DOHH2 (cell line): ENCODE measurements around the gene POSTN.

Experiments
- CTCF ChIP-seq: fragments of 200-600 bp; sonication (generic); IDR thresholded peaks from one replicate; pipeline ENCODE4 v1.5.1; 2014; ENCODE audit warnings: antibody characterized with exemption, mild to moderate bottlenecking, low read depth, low read length; ENCODE audit not compliant: poor library complexity, severe bottlenecking
- EZH2phosphoT487 ChIP-seq: fragments of 200-600 bp; sonication (generic); IDR thresholded peaks from 2 replicates; pipeline ENCODE4 v1.6.1; 2017; ENCODE audit warnings: borderline replicate concordance, mild to moderate bottlenecking, antibody characterized with exemption, low read length, moderate library complexity, mixed read lengths

GRCh38 chr13:37595162-37595561 is 3.4 kb downstream of the POSTN start:
- TF ChIP-seq CTCF = no peak
- TF ChIP-seq EZH2phosphoT487 = no peak
